Suprapubic skin (tissue), 4 donors: ENCODE measurements around the gene URB1. TPM values are rescaled to one million over a fixed set of nuclear protein-coding genes. Genes with fewer than 3 reads are reported as not detected.

ENCODE experiments used
- DNase-seq, 2 donors: peaks; one replicate each; pipeline ENCODE4 v3.0.0-alpha.2; 2019; ENCODE audit warnings: low spot score in 2 of 2
- H3K27ac ChIP-seq: fragments of 200-600 bp; sonication (generic); one replicate; pipeline ENCODE4 v1.5.1; 2019
- H3K27me3 ChIP-seq: fragments of 200-600 bp; sonication (generic); one replicate; pipeline ENCODE4 v1.5.1; 2019
- H3K36me3 ChIP-seq: fragments of 200-600 bp; sonication (generic); one replicate; pipeline ENCODE4 v1.5.1; 2019
- H3K4me1 ChIP-seq: fragments of 200-600 bp; sonication (generic); one replicate; pipeline ENCODE4 v1.5.1; 2019
- H3K4me3 ChIP-seq: fragments of 200-600 bp; sonication (generic); one replicate; pipeline ENCODE4 v1.5.1; 2019; ENCODE audit warnings: mild to moderate bottlenecking
- H3K9me3 ChIP-seq: fragments of 200-600 bp; sonication (generic); one replicate; pipeline ENCODE4 v1.5.1; 2019
- CTCF ChIP-seq, 2 donors: fragments of 200-600 bp in 1 of 2; fragments of 450-650 bp in 1 of 2; sonication (generic) in 1 of 2; IDR thresholded peaks; one replicate each; pipeline ENCODE4 v1.5.1; 2016 to 2019; ENCODE audit warnings: antibody characterized with exemption in 2 of 2, mild to moderate bottlenecking in 1 of 2, moderate library complexity in 1 of 2
- EP300 ChIP-seq: sonication (generic); formaldehyde crosslinking; IDR thresholded peaks from one replicate; pipeline ENCODE4 v1.6.1; 2017; ENCODE audit warnings: antibody characterized with exemption
- POLR2A ChIP-seq, 2 donors: fragments of 450-650 bp; IDR thresholded peaks; one replicate each; pipeline ENCODE4 v1.6.1; 2017; ENCODE audit warnings: antibody characterized with exemption in 2 of 2, mild to moderate bottlenecking in 2 of 2, moderate library complexity in 2 of 2
- POLR2AphosphoS5 ChIP-seq, 3 donors: sonication (generic); formaldehyde crosslinking; IDR thresholded peaks; one replicate each; pipeline ENCODE4 v1.6.1; 2017; ENCODE audit warnings: antibody characterized with exemption in 3 of 3
- WGBS: methylation state at CpG from one replicate; pipeline ENCODE4 v1.1.5; 2018; 5-methylcytosine and 5-hydroxymethylcytosine counted together
- total RNA-seq, 4 donors: library from RNA; depleted of rRNA; stranded (reverse); fragments of >200 nt; gene quantifications; one replicate each; pipeline ENCODE4 v1.1.0, GENCODE V29; 2016

Gene URB1
- total RNA-seq, 4 donors from 2014 or later = 23.7 to 49.4 (median 33.0) TPM

DNA sequence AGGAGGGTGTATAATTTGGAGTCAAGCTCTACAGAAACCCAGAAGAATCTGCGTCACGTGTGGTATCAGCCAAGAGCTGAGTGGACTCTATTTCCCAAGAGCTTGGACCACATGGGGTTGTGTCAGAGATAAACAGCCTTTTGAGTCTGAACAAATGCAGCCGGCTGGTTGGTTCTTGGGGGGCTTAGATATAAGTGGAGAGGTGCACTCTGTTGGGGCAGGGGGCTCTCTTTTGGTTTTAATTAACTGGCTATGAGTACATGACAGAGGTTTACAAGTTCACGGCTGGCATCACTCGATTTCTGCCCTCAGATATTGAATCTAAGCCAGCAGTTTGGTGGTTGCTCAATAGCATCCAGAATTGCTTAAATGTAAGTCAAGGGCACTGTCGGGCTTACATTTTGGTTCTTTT lies 94.7 kb downstream of the URB1 start:
- no peaks in the 10 kb centered on the region for H3K9me3 ChIP-seq
- 84% methylated on average over 6 of the region's 6 CpGs for WGBS
- DNase-seq = peak; percentile 50 to 59
- H3K4me3 ChIP-seq = no peak overlapping the region
- TF ChIP-seq EP300 = no peak
- no peak for TF ChIP-seq CTCF (IDR thresholded peaks at IDR 0.05)
- no peak for TF ChIP-seq POLR2AphosphoS5 (IDR thresholded peaks at IDR 0.05)
- no peak for TF ChIP-seq POLR2A (IDR thresholded peaks at IDR 0.05)
- no peak overlapping the region for H3K27ac ChIP-seq
- H3K4me1 ChIP-seq = no peaks in the 10 kb centered on the region
- H3K27me3 ChIP-seq = no peaks in the 10 kb centered on the region
- H3K36me3 ChIP-seq = peaks cover 5% of the 10 kb centered on the region

- Histone ChIP-seq H3K36me3 (peaks cover 5% of the 10 kb centered on the region), H3K27ac (no peak overlapping the region), H3K27me3 (no peaks in the 10 kb centered on the region), H3K9me3 (no peaks in the 10 kb centered on the region), H3K4me1 (no peaks in the 10 kb centered on the region), H3K4me3 (no peak overlapping the region)
- WGBS = 92% methylated on average over 5 of the region's 7 CpGs
- TF ChIP-seq CTCF (IDR thresholded peaks at IDR 0.05) (no peak), POLR2A (IDR thresholded peaks at IDR 0.05) (no peak), EP300 (no peak), POLR2AphosphoS5 (IDR thresholded peaks at IDR 0.05) (no peak)
- peak in 1 of 2 donors; percentile 8 for DNase-seq
These were observed 95.4 kb downstream of the URB1 start for GRCh38 chr21:32297449-32297848.

DNA sequence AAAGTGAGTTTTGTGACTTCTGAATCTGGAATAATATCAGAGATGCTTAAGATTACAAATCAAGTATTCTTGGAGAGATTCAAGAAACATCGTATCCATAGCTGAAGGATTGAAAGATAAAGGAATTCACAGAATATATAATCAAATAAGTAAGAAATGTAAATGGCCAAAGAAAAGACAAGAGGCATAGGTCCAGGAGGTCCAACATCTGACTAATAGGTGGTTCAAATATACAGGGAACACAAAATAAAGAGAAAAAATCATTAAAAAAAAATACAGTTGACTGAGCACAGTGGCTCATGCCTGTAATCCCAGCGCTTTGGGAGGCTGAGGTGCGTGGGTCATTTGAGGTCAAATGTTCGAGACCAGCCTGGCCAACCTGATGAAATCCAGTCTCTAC lies 107.3 kb downstream of the URB1 start:
- TF ChIP-seq POLR2A (IDR thresholded peaks at IDR 0.05) = no peak
- WGBS = 99% methylated on average over 4 of the region's 4 CpGs
- no peaks in the 10 kb centered on the region for H3K9me3 ChIP-seq
- no peak overlapping the region for H3K27ac ChIP-seq
- H3K4me3 ChIP-seq = no peak overlapping the region
- no peak for DNase-seq
- H3K4me1 ChIP-seq = no peaks in the 10 kb centered on the region
- peaks cover 2% of the 10 kb centered on the region for H3K36me3 ChIP-seq
- no peaks in the 10 kb centered on the region for H3K27me3 ChIP-seq

GRCh38 chr21:32282992-32283391 lies 109.8 kb downstream of the URB1 start:
- no peak for DNase-seq
- WGBS = 82% methylated on average over 6 of the region's 6 CpGs
- H3K4me3 ChIP-seq = no peak overlapping the region
- no peaks in the 10 kb centered on the region for H3K9me3 ChIP-seq
- TF ChIP-seq POLR2AphosphoS5 (IDR thresholded peaks at IDR 0.05) = no peak
- TF ChIP-seq CTCF (IDR thresholded peaks at IDR 0.05) = no peak
- TF ChIP-seq POLR2A (IDR thresholded peaks at IDR 0.05) = no peak
- TF ChIP-seq EP300 = no peak
- no peak overlapping the region for H3K27ac ChIP-seq
- no peaks in the 10 kb centered on the region for H3K27me3 ChIP-seq
- peaks cover 16% of the 10 kb centered on the region for H3K4me1 ChIP-seq
- H3K36me3 ChIP-seq = peaks cover 2% of the 10 kb centered on the region

DNA sequence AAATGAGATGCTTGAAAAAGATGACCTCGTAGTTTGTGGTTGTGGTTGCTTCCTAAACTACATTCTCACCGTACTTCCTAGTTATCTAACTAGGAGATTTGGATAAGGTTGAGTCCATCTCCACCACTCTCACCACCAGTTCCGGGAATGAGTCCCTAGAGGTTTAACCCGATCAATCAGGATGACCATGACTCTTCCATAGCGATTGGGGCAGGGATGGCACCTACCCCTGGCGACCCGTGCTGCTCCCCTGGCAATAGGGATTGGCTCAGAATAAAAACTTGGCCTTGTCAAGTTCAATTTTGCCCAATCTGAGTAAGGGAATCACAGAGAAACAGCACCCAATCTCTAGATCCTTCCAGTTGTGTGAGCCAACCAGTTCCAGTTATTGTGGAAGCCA lies 111.3 kb downstream of the URB1 start:
- Histone ChIP-seq H3K27ac (no peak overlapping the region), H3K27me3 (no peaks in the 10 kb centered on the region), H3K9me3 (no peaks in the 10 kb centered on the region), H3K4me1 (peaks cover 23% of the 10 kb centered on the region), H3K36me3 (peaks cover 2% of the 10 kb centered on the region), H3K4me3 (no peak overlapping the region)
- TF ChIP-seq CTCF (IDR thresholded peaks at IDR 0.05) = no peak
- TF ChIP-seq EP300 = no peak
- TF ChIP-seq POLR2AphosphoS5 (IDR thresholded peaks at IDR 0.05) = no peak
- TF ChIP-seq POLR2A (IDR thresholded peaks at IDR 0.05) = no peak
- WGBS = 86% methylated on average over 7 of the region's 7 CpGs
- no peak for DNase-seq

DNA sequence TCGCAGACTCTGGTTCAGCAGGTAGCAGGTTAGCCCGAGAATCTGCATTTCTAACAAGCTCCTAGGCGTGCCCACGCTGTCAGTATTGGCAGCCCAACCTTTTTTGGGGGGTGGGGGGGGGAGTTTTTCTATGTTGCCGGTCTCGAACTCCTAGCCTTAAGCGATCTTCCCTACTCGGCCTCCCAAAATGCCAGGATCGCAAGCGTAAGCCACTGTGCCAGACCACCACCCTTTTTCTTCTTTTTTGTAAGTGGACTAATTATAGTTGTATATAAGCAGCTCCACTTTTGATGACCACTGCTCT lies 113.5 kb downstream of the URB1 start:
- no peak for DNase-seq
- Histone ChIP-seq H3K4me3 (peak overlapping the region; percentile 94), H3K4me1 (peaks cover 23% of the 10 kb centered on the region), H3K27ac (peak overlapping the region; percentile 50), H3K36me3 (peaks cover 2% of the 10 kb centered on the region), H3K9me3 (no peaks in the 10 kb centered on the region), H3K27me3 (no peaks in the 10 kb centered on the region)
- 7% methylated on average over 10 of the region's 10 CpGs for WGBS
- TF ChIP-seq CTCF (IDR thresholded peaks at IDR 0.05) (no peak), POLR2AphosphoS5 (IDR thresholded peaks at IDR 0.05) (no peak), EP300 (no peak), POLR2A (IDR thresholded peaks at IDR 0.05) (no peak)
